GM12892 (cell line): ENCODE measurements around the gene ACKR2.

ENCODE experiments used
- POLR2A ChIP-seq: IDR thresholded peaks from 2 replicates; pipeline ENCODE4 v1.6.1; 2011; ENCODE audit warnings: low read depth, low read length, control low read depth
- POLR2AphosphoS5 ChIP-seq: IDR thresholded peaks from 2 replicates; pipeline ENCODE4 v1.6.1; 2011; ENCODE audit warnings: low read depth, low read length, control low read depth
- TAF1 ChIP-seq: IDR thresholded peaks from 2 replicates; pipeline ENCODE4 v1.6.1; 2011; ENCODE audit warnings: low read depth, mild to moderate bottlenecking, control low read depth, low read length, borderline replicate concordance

- TF ChIP-seq TAF1 = no peak
- no peak for TF ChIP-seq POLR2A
- TF ChIP-seq POLR2AphosphoS5 = no peak
Observed at GRCh38 chr3:42814246-42814645, 5.0 kb downstream of the ACKR2 start.
